GM23248 (cell line): Measurements from ENCODE around the gene TTYH1.

Experiments used
- EZH2 ChIP-seq: fragments of 200-600 bp; sonication (generic); IDR thresholded peaks from 2 replicates; pipeline ENCODE4 v1.6.1; 2018; ENCODE audit warnings: antibody characterized with exemption, mild to moderate bottlenecking; ENCODE audit not compliant: insufficient read depth, poor library complexity, severe bottlenecking
- EZH2phosphoT487 ChIP-seq: fragments of 200-600 bp; sonication (generic); IDR thresholded peaks from 2 replicates; pipeline ENCODE4 v1.6.1; 2018; ENCODE audit warnings: antibody characterized with exemption, moderate library complexity, mild to moderate bottlenecking, low read depth; ENCODE audit not compliant: insufficient read depth

GRCh38 chr19:54451331-54451871, 36.1 kb downstream of the TTYH1 start:
- TF ChIP-seq EZH2phosphoT487 (no peak), EZH2 (no peak)
